NCI-H1105 treated with DMSO at 0.1 percent for 48 hours (cell line): ENCODE data around the gene UNC13C.

Experiments
- DNase-seq: peaks from one replicate; lab custom pipeline; 2025; lab: John Stamatoyannopoulos, UW

UNC13C gene

DNA sequence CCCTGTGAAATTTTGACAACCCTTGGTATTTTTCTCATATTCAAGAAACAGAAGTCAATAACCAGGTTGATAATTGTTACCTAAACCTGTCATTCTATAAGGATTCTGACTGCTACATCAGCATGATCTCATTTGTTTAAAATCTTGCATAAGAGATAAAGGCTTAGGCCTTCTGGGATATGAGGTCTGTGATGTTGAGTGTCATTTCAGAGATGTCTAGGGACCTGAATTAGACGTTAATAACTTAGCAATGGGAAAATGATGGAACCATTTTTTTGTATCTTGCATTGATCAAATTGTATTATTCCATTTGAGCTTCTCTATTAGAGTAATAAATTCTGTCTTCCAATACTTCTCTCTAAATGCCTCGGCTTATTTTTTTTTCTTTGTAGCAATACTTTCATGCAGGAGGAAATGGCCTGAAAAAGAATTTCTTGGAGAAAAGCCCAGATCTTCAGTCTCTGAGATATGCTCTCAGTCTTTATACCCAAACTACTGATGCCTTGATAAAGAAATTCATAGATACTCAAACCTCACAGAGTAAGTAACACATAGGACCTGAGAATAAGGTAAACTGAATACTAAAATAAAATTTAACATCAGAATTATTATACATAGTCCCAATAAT, 589.3 kb downstream of the UNC13C start:
- DNase-seq = no peak

DNA sequence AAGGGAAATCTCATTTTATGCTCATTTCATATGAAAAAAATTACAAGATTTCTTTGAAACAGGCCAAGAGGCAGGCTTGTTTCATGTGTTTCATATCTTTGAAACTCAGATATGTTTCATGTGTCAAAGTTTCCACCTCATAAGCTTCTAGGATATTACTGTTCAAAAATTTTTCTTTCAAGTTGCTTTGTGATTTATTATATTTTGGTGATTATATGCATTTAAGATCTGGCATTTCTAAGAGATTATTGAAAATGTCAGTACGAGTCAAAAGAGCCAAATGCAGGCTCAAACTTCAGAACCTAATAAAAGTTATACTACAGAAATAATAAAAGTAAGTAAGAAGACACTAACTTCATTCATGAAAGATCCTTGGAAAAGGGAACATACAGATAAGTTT, 590.1 kb downstream of the UNC13C start:
- no peak for DNase-seq

DNA sequence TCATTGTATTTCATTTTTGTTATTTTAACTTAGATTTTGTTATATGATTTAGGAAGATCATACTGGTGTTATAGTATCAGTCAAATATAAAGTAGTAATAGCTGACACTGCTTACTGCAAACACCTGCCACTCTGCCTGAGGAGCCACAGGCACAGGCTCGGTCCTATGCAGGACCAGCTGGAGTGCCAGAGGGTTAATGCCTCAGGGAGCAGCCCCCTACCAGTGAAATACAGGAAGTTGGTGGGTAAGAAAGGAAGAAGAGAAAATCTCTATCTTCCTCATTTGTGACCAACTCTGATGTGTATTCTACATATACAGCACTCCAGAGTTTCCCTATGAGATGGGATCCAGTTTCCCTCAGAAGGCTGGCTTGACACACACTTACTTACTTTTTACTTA, 593.3 kb downstream of the UNC13C start:
- DNase-seq = no peak

DNA sequence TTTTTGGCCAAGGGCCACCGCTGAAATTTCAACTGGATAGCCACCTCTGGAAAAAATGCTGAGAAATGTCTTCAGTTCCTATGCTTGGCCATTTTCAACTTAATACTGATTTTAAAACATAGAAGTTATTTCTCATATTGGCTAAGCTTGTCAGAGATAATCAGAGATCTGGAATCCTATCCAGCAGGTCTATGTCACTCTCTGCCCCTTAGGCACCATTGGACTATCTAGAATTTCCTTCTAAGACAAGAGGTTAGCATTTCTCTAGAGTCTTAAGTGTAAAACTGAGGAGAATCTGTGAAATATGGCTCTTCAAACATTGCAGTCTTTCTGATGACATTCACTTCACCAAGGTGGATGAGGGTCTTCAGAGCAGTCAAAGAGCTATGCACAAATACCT, 597.3 kb downstream of the UNC13C start:
- no peak for DNase-seq

DNA sequence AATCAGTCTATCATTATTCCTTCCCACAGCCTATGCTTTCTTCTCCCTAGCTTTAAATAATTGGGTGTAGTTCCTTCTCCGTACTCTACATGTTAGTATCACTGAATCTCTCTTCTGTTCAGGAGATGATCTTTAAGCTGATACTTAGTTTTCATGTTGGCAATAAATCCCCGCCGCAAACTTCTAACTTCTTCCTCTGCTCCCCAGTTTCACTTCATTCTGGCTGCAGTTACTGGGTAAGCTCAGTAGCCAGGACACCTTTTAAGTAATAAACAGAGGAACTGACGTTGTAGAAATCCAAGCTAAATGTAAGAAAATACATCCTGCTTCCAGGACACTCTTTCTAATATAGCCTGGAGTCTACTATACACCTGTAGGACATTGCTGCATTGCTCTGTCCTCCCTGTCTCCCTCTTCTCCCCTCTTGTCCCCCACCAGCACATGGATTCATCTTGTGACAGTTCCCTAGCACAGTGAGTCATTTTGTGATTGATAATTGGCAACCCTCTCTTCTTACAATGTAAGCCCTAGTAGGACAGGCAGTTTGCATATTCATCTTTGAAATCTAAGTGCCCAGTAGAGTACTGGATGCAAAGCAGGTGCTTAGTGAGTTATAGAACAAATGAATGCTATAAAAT, 598.2 kb downstream of the UNC13C start:
- no peak for DNase-seq

DNA sequence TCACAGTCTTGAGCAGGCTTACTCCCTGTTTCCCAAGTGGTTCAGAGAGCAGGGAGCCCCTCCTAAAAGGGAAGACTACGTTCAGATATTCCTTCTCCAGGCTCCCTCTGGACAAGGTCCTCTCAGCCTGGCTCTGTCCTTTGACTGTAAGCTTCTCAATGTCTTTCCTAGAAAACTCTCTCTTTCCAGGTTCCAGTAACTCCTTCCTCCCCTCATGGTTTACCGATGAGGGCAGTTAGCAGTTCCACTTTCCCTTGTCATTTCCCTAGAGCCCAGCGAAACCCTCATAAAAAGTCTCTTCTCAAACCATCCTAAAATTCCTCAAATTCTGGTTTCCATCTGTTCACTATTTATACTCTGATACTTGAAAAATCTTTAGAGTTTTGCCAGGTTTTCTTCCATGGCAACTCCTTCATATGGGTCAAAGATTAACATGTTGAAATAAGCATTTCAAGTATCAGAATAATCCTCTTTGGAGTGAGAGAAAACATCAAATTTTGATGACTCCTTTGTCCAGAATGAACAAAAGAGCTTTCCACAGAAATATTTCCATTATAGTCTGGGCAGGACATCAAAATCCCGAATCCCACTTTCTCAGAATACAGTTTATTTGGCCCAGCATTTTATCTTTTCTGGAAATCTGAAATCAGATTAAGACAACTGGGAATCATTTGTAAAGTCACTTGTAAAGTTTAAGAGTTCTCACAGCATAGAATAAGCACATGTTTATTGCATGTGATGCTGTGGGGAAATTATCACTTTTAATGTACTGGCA, 599.4 kb downstream of the UNC13C start:
- DNase-seq = no peak

DNA sequence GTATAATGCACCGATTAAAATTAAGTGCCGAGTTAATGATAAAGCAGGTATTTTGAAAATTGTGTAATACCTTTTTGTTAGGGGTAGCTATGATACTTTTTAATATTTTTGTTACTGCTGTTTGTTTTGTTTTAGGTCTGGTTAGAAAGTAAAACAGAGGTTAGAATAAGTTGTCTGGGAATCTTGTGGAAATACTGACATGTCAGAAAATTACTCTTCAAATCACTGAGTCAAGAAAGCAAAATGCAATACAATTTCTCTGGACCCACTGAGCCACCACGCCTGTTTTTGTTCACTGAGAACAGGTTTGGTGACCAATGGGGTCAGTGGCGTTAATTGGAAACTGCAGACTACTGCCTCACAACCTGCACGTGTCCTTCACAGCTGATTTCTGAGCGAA, 601.6 kb downstream of the UNC13C start:
- no peak for DNase-seq

DNA sequence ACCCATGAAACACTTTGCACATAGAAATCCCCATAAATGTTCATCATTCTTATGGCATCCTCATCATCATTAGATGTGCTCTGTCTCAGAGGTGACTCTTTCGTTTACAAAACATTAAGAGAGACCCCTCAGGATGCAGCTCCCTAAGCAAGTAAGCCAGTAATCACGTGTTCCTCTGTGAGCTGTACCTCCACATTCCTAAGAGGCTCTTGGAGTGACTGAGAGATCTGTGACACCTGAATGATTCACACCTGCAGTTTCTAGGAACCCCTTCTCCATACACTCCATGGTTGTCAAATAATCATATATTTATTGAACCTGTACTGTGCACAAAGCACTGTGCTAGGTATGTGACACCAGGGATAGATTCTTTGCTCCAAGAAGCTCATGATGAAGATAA, 602.4 kb downstream of the UNC13C start:
- DNase-seq = no peak

DNA sequence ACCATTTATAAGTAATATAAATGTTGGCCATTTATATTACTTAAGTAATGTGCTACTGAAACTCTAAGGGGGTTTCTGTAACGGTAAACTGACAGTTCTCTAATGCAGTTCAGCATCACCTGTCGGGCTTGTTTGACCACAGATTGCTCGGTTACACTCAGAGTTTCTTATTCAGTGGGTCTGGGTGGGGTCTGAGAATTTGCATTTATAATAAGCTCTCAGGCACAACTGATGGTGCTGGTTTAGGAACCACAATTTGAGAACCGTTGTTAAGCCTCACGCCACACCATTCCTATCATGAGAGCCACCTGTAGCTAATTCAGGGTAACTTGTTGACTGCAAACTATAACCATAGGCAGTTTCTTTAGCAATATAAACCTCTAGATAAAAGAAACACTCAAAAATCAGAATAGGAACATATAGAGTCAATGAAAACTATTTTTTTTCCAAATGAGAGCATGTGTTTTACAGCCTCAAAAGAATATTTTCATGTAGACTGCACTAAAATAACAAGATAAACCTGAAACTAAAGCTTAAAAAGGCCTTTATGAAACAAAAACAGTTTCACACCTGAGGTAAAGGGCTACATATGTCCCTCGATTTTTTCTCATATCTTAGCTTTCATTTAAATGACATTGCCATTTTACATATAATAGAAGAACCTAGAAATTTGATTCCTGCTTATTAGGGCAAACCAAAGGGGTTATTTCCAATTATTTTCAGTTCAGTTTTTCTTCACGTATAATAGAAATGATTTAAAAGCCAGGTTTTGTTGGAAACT, 604.8 kb downstream of the UNC13C start:
- no peak for DNase-seq

DNA sequence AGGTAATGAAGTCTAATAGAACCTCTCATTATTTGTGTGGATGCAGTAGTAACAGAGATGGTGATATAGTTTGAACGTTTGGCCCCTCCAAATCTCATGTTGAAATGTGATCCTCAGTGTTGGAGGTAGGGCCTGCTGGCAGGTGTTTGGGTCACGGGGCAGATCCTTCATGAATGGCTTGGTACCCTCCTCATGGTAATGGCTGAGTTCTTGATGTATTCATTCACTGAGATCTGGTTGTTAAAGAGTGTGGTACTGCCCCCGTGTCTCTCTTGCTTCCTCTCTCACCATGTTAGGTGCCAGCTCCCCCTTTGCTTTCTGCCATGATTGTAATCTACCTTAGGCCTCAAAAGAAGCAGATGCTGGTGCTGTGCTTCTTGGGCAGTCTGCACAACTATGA, 606.8 kb downstream of the UNC13C start:
- DNase-seq = no peak

DNA sequence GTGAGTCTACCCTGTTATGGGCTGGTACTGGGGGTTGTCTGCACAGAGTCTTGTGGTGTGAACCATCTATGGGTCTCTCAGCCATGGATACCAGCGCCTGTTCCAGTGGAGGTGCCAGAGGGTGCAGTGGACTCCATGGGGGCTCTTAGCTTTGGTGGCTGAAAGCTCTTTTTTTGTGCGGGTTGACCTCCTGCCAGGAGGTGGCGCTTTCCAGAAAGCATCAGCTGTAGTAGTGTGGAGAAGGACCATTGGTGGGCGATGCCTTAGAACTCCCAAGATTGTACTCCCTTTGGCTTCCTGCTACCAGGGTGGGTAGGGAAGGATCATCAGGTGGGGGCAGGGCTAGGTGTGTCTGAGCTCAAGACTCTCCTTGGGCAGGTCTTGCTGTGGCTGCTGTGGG, 615.9 kb downstream of the UNC13C start:
- no peak for DNase-seq

DNA sequence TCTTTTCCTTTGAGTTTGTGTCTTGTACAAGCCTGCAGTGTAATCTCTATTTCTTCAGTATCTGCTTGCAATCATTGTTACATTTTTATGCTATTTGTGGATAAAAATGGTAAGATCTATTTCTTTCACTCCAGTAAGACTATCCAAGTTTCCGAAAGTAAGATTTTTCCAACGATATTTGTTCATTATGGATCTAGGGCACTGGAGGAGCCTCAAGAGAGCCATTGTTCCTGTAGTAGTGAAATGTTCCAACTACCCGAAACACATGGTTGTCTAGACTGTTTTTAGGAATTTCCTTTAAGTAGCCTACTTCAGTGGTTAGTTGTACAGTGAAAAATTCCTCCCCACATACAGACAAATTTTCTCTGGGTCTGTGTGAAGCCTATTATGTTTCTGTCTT, 621.1 kb downstream of the UNC13C start:
- DNase-seq = no peak

DNA sequence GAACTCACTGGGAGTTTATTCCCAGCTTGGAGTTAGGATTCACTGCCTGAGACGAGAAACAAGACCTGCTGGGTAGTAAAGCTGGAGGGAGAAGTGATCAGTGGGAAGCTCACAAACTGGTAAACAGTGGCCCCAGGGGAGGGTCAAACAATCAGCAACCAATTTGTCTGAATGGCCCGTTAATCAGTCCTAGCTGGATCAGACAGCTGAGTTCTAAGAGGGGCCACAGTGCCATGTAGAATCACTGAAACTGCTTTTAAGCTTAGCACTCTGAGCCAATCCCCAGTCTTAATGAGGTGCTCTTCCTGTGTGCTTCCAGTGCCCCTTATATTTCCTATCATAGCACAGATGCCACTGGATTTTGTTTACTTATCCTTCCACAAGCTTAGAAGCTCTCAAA, 626.8 kb downstream of the UNC13C start:
- DNase-seq = peak; percentile 25

DNA sequence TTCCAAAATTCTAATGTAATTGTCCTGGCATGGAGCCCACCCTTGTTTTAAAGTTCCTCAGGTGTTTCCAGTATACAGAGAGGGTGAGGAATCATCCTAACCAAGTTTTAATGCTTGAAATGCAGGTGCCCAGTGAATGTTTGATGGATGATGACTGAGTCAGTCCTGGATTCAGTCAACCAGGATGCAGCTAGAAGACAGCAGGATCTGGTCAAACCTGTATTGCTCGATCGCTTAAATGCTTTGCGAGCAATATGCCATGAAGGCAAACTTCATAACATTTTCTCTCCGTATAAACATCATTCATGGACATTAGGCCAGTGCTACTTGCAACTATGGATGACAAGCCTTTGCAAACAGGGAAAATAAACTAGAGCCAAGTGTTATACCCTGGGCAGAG, 627.3 kb downstream of the UNC13C start:
- peak; percentile 15 for DNase-seq

DNA sequence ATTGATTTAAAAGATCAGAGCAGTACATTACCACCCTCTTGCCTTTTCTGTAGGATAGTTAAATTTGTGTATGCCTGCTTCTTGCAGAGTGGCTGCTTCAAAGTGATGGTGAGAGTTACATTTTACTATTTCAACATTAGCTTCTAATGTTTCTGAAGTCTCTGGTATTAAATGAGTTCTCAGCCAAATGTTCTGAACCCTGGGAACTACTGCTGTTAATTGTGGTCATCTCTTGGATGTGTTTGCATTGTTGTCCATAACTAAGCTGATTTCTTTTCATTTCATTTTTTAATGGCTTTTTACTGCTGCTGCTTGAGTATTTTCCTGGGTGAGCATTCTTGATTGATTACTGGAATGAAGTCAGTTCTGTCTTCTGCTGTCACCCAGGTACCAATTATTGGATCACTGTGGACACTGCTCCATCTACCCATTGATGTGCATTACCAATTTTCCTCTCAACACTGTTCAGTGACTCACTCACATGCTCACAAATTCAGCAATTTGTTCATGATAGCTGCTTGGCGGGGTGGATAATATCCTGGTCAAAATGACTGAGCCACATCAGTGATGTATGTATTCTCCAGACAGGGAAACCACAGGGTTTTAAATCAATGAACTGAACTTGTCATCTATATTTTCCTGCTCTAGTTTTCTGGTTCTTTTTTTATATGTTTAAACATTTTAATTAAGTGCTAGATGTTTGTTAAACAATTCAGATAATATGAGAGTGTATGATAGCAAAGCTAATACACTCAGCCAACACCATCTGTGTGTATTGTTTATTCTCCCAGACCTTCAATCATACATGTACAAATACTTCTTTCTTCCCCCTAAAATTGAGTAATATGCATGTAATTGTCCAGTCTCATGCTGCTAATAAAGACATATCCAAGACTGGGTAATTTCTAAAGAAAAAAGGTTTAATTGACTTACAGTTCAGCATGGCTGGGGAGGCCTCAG, 630.9 kb downstream of the UNC13C start:
- no peak for DNase-seq

DNA sequence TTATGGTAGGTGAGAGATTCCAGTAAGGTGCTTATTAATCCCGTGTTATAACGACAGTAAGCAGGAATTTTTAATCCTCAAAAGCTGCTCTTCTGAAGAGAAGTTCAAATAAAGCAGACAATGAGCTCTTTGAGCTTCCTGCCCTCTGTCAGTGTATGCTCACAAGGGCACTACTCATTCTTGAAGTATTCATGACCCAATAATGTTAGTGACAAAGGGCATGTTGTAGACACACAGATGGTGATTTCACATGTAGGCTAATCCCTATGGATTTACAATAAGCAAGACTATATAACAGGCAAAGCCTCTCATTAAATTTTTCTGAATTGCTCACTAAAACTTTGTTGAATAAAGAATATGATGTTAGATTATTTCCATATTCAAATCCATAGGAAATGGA, 639.9 kb downstream of the UNC13C start:
- DNase-seq = no peak

DNA sequence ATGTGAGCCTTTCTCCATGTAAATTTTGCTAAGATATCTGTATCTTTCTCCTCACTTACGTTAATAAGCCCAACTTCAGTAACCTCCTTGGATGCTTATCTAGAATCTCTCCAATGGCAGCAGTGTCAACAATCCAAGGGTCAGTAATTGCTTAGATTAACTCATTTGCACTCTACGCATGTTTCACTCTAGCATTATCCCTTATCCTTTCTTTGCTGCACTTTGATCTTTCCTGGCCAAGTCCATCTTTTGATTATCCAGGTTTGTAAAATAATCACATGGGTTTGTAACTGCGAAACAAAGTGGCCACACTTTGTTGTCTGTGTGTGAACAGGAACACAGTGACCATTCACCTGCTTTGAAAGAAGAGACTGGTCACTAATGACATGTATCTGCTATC, 640.9 kb downstream of the UNC13C start:
- DNase-seq = no peak

DNA sequence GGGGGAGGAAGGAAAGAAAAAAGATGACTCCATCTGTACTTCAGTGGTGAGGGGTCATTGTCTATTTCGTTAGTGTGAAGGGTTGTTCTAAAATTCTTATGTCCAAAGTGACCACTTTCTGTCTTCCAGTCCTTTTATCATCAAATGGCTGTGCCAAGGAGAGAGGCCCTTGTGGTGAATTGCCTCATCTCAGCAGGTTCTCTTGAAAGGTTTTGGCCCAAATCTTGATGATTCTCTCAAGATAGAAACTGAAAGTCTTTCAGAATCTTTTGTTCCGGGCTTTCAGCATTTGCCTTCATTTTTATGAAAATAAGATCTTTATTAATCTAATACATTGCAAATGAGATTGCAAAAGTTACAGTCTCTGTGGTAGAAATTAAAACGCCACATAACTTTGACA, 642.7 kb downstream of the UNC13C start:
- no peak for DNase-seq

DNA sequence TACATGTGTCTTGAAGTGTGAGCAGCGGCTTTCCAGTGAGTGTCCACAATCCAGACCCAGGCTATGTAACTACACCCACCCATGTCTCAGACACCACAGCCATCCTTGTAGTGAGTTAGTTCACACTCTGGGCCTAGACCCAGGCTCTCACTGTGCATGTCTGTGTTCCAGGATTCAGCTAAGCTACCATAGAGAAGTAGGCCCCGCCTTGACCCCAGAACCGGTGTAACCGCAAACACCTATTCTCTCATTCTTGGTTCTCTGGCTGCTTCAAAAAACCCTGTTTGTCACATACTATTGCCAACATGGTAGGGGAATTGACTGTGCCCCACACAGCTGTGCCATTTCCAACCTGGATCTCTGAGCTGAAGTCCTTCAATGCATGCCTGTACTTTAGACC, 657.9 kb downstream of the UNC13C start:
- DNase-seq = no peak

DNA sequence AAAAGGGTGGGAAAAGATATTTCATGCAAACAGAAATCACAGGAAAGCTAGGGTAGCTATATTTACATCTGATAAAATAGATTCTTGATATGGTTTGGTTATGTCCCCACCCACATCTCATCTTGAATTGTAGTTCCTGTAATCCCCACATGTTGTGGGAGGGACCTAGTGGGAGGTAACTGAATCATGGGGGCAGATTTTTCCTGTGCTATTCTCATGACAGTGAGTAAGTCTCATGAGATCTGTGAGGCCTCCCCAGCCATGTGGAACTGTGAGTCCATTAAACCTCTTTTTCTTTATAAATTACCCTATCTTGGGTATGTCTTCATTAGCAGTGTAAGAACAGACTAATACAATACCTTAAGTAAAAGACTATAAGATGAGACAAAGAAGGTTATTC, 660.4 kb downstream of the UNC13C start:
- DNase-seq = no peak

DNA sequence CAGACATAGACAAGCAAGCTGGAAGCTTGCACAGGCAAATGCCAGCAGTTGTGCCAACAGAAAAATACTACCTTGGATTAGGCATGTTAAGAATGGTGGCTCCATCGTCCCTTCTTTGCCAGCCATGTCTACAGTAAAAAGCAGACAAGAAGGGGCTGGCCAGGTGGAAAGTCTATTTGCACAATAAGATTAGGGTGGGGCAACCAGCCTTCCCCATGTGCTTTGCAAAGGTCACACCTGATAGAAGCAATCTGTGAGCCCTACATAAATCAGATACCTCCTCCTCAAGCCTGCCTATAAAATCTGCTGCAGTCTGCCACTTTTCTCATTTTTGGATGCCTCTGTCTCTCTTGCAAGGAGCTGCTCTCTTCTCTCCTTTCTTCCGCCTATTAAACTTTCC, 662.6 kb downstream of the UNC13C start:
- DNase-seq = no peak

DNA sequence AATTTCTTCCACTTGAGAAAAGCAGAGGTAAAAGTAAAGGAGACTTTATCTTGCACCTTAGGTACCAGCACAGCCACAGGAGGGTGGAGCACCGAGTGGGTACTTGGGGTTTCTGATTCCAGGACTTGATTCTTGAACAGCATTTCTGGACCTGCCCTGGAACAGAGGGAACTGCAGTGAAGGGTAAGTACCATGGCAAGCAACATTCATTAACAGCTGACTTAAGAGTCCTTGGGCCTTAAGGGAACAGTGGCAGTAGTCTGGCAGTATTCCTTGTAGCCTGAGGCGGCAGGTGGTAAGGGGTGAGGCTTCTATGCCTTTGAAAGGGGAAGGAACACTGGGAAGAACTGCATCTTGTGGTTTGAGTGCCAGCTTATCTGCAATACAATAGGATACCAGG, 666.6 kb downstream of the UNC13C start:
- no peak for DNase-seq
